Measurements from ENCODE around the gene ARHGAP27. TPM values are rescaled to one million over a fixed set of nuclear protein-coding genes. Genes with fewer than 3 reads are reported as not detected.
"Not testable (repeated sequence)": the region's sequence is repeated elsewhere in the genome, so short reads cannot be mapped to it uniquely, and the experiment has no call there.

ARHGAP27 gene
- total and polyA plus RNA-seq, 2 experiments from 2014 or later: 21.1 to 27.9 TPM

DNA sequence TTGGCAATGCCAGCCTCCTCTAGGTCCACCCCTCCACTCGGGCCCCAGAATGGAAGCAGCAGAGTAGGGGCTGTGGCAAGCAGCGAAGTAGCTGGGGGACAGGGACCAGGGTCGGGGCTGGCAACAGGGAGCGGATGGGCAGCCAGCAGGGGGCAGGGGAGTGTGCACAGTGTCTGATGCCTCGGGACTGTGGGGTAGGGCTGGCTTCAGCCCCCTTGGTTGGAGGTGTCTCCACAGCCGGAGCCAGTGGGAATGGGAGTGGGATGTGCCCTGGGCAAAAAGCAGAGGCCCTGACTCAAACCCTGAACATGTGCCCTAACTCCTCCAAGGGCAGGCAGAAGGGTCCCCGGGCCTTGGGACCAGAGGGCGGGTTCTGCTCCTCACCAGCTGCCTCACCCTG lies 18.5 kb upstream of the ARHGAP27 start:
- Histone ChIP-seq H3K4me3 (no peak overlapping the region), H3K4me2 (no peak overlapping the region), H2AFZ (no peak overlapping the region), H3K36me3 (replicated peaks; ENCODE audit: insufficient read depth, low read depth) (no peaks in the 10 kb centered on the region), H3K27ac (no peak overlapping the region), H3K9me2 (replicated peaks; ENCODE audit: insufficient read depth) (no peaks in the 10 kb centered on the region), H3K27me3 (no peaks in the 10 kb centered on the region), H4K20me1 (ENCODE audit: insufficient read depth, poor library complexity, severe bottlenecking) (no peaks in the 10 kb centered on the region), H3K9me3 (ENCODE audit: low read depth) (no peaks in the 10 kb centered on the region), H3K79me2 (no peaks in the 10 kb centered on the region), H3K4me1 (ENCODE audit: insufficient read depth) (no peaks in the 10 kb centered on the region)
- WGBS (ENCODE audit: low lambda C conversion rate, missing lambda C conversion rate): 89% methylated on average over 8 of the region's 8 CpGs
- TF ChIP-seq EZH2 (IDR thresholded peaks at IDR 0.05; ENCODE audit: borderline replicate concordance) (no peak), EZH2phosphoT487 (IDR thresholded peaks at IDR 0.05; ENCODE audit: low read depth, severe bottlenecking, unreplicated experiment) (no peak)
- TF ChIP-seq, protein P1, sequence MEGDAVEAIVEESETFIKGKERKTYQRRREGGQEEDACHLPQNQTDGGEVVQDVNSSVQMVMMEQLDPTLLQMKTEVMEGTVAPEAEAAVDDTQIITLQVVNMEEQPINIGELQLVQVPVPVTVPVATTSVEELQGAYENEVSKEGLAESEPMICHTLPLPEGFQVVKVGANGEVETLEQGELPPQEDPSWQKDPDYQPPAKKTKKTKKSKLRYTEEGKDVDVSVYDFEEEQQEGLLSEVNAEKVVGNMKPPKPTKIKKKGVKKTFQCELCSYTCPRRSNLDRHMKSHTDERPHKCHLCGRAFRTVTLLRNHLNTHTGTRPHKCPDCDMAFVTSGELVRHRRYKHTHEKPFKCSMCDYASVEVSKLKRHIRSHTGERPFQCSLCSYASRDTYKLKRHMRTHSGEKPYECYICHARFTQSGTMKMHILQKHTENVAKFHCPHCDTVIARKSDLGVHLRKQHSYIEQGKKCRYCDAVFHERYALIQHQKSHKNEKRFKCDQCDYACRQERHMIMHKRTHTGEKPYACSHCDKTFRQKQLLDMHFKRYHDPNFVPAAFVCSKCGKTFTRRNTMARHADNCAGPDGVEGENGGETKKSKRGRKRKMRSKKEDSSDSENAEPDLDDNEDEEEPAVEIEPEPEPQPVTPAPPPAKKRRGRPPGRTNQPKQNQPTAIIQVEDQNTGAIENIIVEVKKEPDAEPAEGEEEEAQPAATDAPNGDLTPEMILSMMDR (IDR thresholded peaks at IDR 0.05; ENCODE audit: poor library complexity): no peak
- no peak for DNase-seq (ENCODE audit: low spot score)

DNA sequence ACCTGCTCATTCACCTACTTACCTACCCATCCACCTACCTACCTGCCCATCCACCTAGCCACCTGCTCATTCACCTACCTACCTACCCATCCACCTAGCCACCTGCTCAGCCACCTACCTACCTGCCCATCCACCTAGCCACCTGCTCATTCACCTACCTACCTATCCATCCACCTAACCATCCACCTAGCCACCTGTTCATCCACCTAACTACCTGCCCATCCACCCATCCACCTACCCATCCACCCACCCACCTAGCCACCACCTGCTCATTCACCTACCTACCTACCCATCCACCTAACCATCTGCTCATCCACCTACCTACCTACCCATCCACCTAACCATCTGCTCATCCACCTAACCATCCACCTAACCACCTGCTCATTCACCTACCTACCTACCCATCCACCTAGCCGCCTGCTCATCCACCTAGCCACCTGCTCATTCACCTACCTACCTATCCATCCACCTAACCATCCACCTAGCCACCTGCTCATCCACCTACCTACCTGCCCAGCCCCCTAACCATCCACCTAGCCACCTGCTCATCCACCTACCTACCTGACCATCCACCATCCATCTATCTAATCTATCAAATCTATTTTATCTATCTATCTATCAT lies 17.1 kb upstream of the ARHGAP27 start:
- not testable (repeated sequence) for H4K20me1 ChIP-seq (ENCODE audit: insufficient read depth, poor library complexity, severe bottlenecking); H3K36me3 ChIP-seq (replicated peaks; ENCODE audit: insufficient read depth, low read depth); H3K9me3 ChIP-seq (ENCODE audit: low read depth); DNase-seq (ENCODE audit: low spot score); H3K27ac ChIP-seq; H2AFZ ChIP-seq; H3K79me2 ChIP-seq; H3K9me2 ChIP-seq (replicated peaks; ENCODE audit: insufficient read depth); H3K27me3 ChIP-seq; H3K4me3 ChIP-seq; H3K4me2 ChIP-seq; H3K4me1 ChIP-seq (ENCODE audit: insufficient read depth)
- WGBS (ENCODE audit: low lambda C conversion rate, missing lambda C conversion rate): 100% methylated on average over 1 of the region's 1 CpG

DNA sequence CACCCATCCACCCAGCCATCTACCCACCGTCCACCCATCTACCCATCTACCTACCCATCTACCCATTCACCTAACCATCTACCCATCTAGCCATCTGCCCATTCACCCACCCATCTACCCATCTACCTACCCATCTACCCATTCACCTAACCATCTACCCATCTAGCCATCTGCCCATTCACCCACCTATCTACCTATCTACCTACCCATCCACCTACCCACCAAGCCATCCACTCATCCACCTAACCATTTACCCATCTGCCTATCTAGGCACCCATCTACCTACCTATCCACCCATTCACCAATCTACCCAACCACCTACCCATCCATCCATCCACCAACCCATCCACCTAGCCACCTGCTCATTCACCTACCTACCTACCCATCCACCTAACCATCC lies 16.6 kb upstream of the ARHGAP27 start:
- not testable (repeated sequence) for H3K4me1 ChIP-seq (ENCODE audit: insufficient read depth); DNase-seq (ENCODE audit: low spot score); H3K4me2 ChIP-seq; H4K20me1 ChIP-seq (ENCODE audit: insufficient read depth, poor library complexity, severe bottlenecking); H2AFZ ChIP-seq; H3K9me3 ChIP-seq (ENCODE audit: low read depth); H3K79me2 ChIP-seq; H3K27ac ChIP-seq; H3K9me2 ChIP-seq (replicated peaks; ENCODE audit: insufficient read depth); H3K4me3 ChIP-seq; H3K36me3 ChIP-seq (replicated peaks; ENCODE audit: insufficient read depth, low read depth); H3K27me3 ChIP-seq
- 86% methylated on average over 1 of the region's 1 CpG for WGBS (ENCODE audit: low lambda C conversion rate, missing lambda C conversion rate)

DNA sequence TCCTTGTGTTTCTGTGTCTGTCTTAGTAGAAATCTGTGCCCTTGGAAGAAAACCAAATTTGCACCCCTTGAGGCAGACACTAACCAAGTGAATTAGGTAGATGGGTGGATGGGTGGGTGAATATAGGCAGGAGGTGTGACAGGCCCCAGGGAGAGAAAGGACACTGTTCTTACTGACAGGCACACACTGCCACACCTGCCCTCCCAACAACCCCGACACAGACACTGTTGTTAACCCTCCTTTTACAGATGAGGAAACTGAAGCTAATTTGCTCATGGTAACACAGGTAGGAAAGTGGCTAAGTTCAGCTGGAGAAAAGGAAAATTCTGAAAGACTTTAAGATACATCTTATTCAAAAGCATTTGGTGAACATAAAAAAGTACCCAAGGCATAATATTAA lies 15.8 kb upstream of the ARHGAP27 start:
- H3K9me3 ChIP-seq (ENCODE audit: low read depth); H3K36me3 ChIP-seq (replicated peaks; ENCODE audit: insufficient read depth, low read depth); H3K27me3 ChIP-seq; H4K20me1 ChIP-seq (ENCODE audit: insufficient read depth, poor library complexity, severe bottlenecking); DNase-seq (ENCODE audit: low spot score); H3K4me2 ChIP-seq; H3K4me3 ChIP-seq; H3K27ac ChIP-seq; H3K9me2 ChIP-seq (replicated peaks; ENCODE audit: insufficient read depth); H3K79me2 ChIP-seq; H3K4me1 ChIP-seq (ENCODE audit: insufficient read depth); H2AFZ ChIP-seq: not testable (repeated sequence)
- 40% methylated on average over 1 of the region's 1 CpG for WGBS (ENCODE audit: low lambda C conversion rate, missing lambda C conversion rate)

DNA sequence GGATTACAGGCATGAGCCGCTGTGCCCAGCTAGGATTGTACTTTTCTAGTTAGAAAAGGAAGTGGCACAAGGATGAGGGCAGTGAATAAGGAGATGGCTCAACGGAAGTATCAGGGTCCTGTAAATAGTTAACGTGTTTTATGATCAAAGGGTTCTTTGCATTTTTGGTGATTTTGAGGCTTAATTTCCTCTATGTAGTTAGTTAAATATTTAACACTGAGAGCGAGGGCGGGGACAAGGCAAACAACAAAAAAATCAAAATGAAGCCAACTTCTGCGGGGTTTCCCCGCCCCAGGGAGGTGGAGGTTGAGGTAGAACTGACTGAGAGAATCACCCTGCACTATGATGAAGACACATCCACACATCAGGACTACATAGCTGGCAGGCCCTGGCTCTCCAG lies 15.4 kb upstream of the ARHGAP27 start:
- DNase-seq (ENCODE audit: low spot score); H2AFZ ChIP-seq; H3K9me3 ChIP-seq (ENCODE audit: low read depth); H3K79me2 ChIP-seq; H3K27ac ChIP-seq; H3K4me1 ChIP-seq (ENCODE audit: insufficient read depth); H3K4me2 ChIP-seq; H4K20me1 ChIP-seq (ENCODE audit: insufficient read depth, poor library complexity, severe bottlenecking); H3K4me3 ChIP-seq; H3K27me3 ChIP-seq; H3K9me2 ChIP-seq (replicated peaks; ENCODE audit: insufficient read depth); H3K36me3 ChIP-seq (replicated peaks; ENCODE audit: insufficient read depth, low read depth): not testable (repeated sequence)
- 69% methylated on average over 7 of the region's 7 CpGs for WGBS (ENCODE audit: low lambda C conversion rate, missing lambda C conversion rate)

DNA sequence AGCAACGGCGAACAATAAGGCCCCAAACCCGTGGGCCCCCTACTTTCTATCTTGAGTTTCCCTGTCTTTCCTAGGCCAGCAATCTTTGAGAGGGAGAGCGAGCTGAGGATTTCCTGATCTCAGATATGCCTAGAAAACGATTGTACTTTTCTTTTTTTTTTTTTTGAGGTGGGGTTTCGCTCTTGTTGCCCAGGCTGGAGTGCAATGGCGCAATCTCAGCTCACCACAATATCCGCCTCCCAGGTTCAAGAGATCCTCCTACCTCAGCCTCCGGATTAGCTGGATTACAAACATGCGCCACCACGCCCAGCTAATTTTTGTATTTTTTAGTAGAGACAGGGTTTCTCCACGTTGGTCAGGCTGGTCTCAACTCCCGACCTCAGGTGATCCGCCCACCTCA lies 15.0 kb upstream of the ARHGAP27 start:
- not testable (repeated sequence) for H3K79me2 ChIP-seq; H3K9me2 ChIP-seq (replicated peaks; ENCODE audit: insufficient read depth); H3K27ac ChIP-seq; H3K4me3 ChIP-seq; H3K27me3 ChIP-seq; H3K4me2 ChIP-seq; H3K9me3 ChIP-seq (ENCODE audit: low read depth); H2AFZ ChIP-seq; DNase-seq (ENCODE audit: low spot score); H4K20me1 ChIP-seq (ENCODE audit: insufficient read depth, poor library complexity, severe bottlenecking); H3K4me1 ChIP-seq (ENCODE audit: insufficient read depth); H3K36me3 ChIP-seq (replicated peaks; ENCODE audit: insufficient read depth, low read depth)
- 84% methylated on average over 13 of the region's 14 CpGs for WGBS (ENCODE audit: low lambda C conversion rate, missing lambda C conversion rate)

DNA sequence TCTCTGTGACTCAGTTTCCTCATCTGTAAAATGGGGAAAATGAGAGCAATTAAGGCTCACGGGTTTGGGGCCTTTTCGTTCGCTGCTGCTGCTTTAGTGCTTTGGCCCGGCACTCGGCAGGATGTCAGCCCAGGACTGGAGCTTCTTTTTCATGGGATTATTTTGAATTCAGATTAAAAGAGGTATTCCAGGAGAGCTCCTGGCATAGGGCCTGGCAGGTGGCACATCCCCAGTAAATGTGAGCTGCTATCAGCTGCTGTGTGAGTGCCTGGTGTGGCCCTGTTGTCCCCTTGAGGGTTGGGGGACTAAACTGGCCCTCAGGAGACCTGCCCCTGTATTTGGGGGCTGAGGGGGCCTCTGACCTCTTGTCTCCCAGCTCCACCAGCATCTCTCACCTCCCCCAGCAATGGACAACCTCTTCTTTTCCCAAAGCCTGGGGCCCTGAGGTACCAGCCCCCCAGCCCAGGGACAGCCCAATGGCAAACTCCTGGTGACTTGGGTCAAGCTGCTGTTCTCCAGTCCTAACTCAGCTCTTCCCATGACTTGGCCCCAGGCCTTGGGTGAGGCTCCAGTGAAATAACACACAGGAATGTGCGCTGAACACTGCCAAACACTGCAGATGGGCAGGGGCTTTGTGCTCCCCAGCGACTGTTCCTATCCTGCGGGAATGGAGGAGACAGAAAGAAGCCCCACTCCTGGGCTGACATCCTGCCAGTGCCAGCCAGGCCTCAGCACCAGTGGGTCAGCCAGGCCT lies 14.4 kb upstream of the ARHGAP27 start:
- H2AFZ ChIP-seq; DNase-seq (ENCODE audit: low spot score); H3K4me1 ChIP-seq (ENCODE audit: insufficient read depth); H3K9me2 ChIP-seq (replicated peaks; ENCODE audit: insufficient read depth); H3K27me3 ChIP-seq; H3K4me2 ChIP-seq; H3K4me3 ChIP-seq; H3K79me2 ChIP-seq; H3K27ac ChIP-seq; H4K20me1 ChIP-seq (ENCODE audit: insufficient read depth, poor library complexity, severe bottlenecking); H3K9me3 ChIP-seq (ENCODE audit: low read depth); H3K36me3 ChIP-seq (replicated peaks; ENCODE audit: insufficient read depth, low read depth): not testable (repeated sequence)
- 97% methylated on average over 8 of the region's 8 CpGs for WGBS (ENCODE audit: low lambda C conversion rate, missing lambda C conversion rate)

All from hepatocyte (in vitro differentiated cells).